Thyroid gland (tissue), 4 donors: ENCODE data around the gene XDH.

ENCODE experiments used
- CTCF ChIP-seq, 6 experiments: fragments of 200-600 bp in 3 of 6; fragments of 450-650 bp in 3 of 6; sonication (generic) in 3 of 6; IDR thresholded peaks; one replicate each; pipeline ENCODE4 v1.5.1; 2016 to 2019; ENCODE audit warnings: antibody characterized with exemption in 6 of 6, mild to moderate bottlenecking in 2 of 6, inconsistent platforms in 1 of 6, moderate library complexity in 1 of 6
- POLR2A ChIP-seq, 2 donors: fragments of 450-650 bp; IDR thresholded peaks; one replicate each; pipeline ENCODE4 v1.6.1; 2017; ENCODE audit warnings: antibody characterized with exemption in 2 of 2, mild to moderate bottlenecking in 2 of 2, moderate library complexity in 1 of 2

- TF ChIP-seq CTCF (IDR thresholded peaks at IDR 0.05) (no peak), POLR2A (IDR thresholded peaks at IDR 0.05) (no peak)
Measured at GRCh38 chr2:31314761-31315160, 99.8 kb downstream of the XDH start.
